ACHN (cell line): Measurements from ENCODE around the gene FAM110A.
"Not testable (repeated sequence)": the region's sequence is repeated elsewhere in the genome, so short reads cannot be mapped to it uniquely, and the experiment has no call there.

Source experiments
- DNase-seq: peaks from one replicate; pipeline ENCODE4 v3.0.0-alpha.2; 2015
- in situ Hi-C: cut with HindIII; loops from 2 replicates; pipeline ENCODE4 v1.10.0; 2017; ENCODE audit warnings: low sequenced_read_pairs, low pct_ligation_motif_present, low pct_unique_long_range_greater_than_20kb

The FAM110A gene

GRCh38 chr20:833450-834150 is at the start of gene FAM110A:
Gene FAM110A (plus strand): TSS chr20:833715. CDS start chr20:844805, 11,090 bp downstream.
- in situ Hi-C loops = no loop called here
- DNase-seq = peak; percentile 86

GRCh38 chr20:787825-788224 is 45.7 kb upstream of the FAM110A start:
- DNase-seq = no peak
- in situ Hi-C loops = no loop called here

GRCh38 chr20:791056-791455 is 42.5 kb upstream of the FAM110A start:
- in situ Hi-C loops = no loop called here
- no peak for DNase-seq

DNA sequence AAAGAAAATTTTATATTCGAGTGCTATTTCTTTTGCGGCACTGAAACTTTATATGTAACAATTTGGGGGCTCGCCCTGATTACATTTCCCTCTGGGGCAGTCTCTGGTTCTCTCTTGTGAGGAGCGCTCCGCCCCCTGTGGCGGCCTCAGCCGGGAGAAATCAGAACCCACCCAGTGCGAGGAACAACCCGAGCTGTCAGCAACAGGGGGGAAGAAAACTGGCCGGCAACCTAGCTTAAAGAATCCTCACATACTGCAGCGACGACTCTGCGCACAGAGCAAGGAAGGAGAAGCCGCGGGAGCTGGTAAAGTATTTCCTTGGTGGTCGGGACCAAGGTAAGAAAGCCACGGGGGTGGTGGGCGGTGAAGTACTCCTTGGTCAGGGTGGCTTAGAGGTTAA is 41.3 kb upstream of the FAM110A start:
- DNase-seq = no peak
- in situ Hi-C loops = no loop called here

DNA sequence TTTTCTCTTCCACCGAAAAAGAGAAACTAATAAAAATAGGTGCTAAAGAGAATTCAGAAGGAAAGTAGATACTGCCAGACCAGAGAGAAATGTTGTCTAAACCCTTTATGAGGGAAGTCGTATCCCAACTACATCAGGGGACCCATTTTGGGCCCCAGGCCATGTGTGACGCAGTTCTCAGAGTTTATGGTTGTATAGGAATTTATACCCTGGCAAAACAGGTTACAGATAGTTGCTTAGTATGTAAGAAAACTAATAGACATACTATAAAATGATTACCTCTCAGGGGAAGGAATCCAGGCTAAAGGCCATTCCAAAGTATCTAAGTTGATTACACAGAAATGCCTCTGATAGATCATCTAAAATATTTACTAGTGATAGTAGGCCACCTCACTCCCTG is 36.6 kb upstream of the FAM110A start:
- DNase-seq = no peak
- in situ Hi-C loops = no loop called here

- in situ Hi-C loops, DNase-seq: not testable (repeated sequence)
Observed at GRCh38 chr20:798746-799145, 34.8 kb upstream of the FAM110A start.

DNA sequence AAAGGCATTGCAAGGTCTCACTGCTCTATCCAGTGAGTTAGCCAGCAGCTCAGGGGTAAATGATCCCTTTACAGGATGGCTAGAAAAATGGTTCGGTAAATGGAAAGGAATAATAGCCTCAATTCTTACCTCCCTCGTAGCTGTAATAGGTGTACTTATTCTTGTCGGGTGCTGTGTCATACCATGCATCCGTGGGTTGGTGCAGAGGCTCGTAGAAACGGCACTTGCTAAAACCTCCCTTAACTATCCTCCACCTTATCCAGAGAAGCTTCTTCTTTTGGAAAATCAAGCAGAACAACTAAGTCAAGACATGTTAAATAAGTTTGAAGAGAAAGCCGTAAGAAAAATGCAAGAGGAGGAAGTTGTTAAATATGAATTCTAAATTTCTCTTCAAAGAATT is 33.5 kb upstream of the FAM110A start:
- in situ Hi-C loops, DNase-seq: not testable (repeated sequence)

DNA sequence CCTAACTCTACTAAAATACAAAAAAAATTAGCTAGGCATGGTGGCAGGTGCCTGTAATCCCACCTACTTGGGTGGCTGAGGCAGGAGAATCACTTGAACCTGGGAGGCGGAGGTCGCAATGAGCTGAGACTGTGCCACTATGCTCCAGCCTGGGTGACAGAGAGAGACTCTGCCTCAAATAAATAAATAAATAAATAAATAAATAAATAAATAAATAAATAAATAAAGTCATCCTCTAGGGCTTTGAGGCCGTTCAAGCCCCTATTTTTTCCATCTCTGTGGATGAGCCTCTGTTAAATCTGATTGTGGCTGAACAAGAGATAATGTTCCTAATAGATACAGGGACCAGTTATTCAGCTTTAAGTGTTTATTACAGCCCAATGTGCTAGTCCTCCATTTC is 31.8 kb upstream of the FAM110A start:
- no peak for DNase-seq
- in situ Hi-C loops = no loop called here

DNA sequence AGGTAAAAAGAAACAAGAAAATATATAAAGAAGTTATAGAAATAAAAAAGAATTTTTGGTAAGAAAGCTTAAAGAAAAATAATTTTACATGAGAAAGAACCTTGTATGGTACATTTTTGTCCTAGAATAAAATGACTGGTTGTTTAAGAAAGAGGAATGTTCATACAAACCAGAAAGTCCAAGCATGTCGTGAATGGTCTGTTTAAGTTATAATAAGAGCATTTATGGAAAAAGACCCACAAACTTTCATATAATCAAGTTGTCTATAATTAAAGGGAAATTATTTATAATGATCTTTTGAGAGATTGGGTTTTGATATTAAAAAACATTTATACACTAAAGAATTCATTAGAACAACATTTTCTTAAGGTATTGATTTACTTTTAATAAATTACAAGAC is 27.8 kb upstream of the FAM110A start:
- in situ Hi-C loops = no loop called here
- peak; percentile 12 for DNase-seq

DNA sequence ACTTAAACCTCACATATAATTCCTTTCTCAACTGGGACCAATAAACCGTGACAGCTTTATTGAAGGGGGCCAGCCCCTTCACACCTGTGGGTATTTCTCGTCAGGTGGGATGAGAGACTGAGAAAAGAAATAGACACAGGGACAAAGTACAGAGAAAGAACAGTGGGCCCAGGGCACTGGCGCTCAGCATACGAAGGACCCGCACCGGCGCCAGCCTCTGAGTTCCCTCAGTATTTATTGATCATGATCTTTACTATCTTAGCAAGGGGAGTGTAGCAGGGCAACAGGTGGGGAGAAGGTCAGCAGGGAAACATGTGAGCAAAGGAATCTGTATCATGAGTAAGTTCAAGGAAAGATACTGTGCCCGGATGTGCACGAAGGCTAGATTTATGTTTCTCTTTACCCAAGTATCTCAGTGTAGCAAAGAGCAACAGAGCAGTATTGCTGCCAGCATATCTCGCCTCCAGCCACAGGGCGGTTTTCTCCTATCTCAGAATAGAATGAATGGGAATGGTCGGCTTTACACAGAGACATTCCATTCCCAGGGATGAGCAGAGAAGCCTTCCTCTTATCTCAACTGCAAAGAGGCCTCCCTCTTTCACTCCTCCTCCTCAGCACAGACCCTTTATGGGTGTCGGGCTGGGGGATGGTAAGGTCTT is 21.6 kb upstream of the FAM110A start:
- DNase-seq, in situ Hi-C loops: not testable (repeated sequence)

DNA sequence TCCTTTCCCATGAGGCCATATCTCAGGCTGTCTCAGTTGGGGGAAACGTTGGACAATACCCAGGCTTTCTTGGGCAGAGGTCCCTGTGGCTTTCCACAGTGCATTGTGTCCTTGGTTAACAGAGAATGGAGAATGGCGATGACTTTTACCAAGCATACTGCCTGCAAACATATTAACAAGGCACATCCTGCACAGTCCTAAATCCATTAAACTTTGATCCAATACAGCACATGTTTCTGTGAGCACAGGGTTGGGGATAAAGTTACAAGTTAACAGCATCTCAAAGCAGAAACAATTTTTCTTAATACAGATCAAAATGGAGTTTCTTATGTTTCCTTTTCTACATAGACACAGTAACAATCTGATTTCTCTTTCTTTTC is 21.1 kb upstream of the FAM110A start:
- DNase-seq, in situ Hi-C loops: not testable (repeated sequence)

- DNase-seq = no peak
- in situ Hi-C loops = no loop called here
Observed at GRCh38 chr20:813390-813789, 20.1 kb upstream of the FAM110A start.

- DNase-seq = no peak
- in situ Hi-C loops = no loop called here
Observed at GRCh38 chr20:815226-815625, 18.3 kb upstream of the FAM110A start.

- DNase-seq = peak; percentile 50
- in situ Hi-C loops = no loop called here
Observed at GRCh38 chr20:815914-816606, 17.5 kb upstream of the FAM110A start.

- no peak for DNase-seq
- in situ Hi-C loops = no loop called here
Observed at GRCh38 chr20:818001-818664, 15.4 kb upstream of the FAM110A start.

GRCh38 chr20:819680-820322 is 13.7 kb upstream of the FAM110A start:
- in situ Hi-C loops = no loop called here

DNA sequence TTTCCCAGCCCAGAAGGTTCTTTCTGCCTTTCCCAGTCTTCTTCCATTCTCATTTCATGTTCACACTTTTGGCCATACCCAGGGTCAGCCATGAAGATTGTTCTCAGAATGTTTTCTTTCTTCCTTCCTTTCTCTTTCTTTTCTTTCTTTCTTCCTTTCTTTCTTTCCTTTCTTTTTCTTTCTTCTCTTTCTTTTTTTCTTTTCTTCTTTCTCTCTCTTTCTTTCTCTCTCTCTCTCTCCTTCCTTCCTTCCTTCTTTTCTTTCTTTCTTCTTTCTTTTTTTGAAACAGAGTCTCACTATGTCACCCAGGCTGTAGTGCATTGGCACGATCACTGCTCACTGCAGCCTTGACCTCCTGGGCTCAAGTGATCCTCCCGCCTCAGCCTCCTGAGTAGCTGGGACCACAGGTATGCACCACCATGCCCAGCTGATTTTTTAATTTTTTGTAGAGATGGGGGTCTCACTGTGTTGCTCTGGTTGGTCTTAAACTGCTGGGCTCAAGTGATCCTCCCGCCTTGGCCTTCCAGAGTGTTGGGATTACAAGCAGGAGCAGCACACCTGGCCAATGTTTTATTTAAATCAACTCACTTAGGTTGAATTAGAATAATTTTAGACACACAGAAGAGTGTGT is 13.1 kb upstream of the FAM110A start:
- in situ Hi-C loops = no loop called here
- no peak for DNase-seq

More at GRCh38 chr20:819680-820322, 13.7 kb upstream of the FAM110A start:
- DNase-seq = no peak

DNA sequence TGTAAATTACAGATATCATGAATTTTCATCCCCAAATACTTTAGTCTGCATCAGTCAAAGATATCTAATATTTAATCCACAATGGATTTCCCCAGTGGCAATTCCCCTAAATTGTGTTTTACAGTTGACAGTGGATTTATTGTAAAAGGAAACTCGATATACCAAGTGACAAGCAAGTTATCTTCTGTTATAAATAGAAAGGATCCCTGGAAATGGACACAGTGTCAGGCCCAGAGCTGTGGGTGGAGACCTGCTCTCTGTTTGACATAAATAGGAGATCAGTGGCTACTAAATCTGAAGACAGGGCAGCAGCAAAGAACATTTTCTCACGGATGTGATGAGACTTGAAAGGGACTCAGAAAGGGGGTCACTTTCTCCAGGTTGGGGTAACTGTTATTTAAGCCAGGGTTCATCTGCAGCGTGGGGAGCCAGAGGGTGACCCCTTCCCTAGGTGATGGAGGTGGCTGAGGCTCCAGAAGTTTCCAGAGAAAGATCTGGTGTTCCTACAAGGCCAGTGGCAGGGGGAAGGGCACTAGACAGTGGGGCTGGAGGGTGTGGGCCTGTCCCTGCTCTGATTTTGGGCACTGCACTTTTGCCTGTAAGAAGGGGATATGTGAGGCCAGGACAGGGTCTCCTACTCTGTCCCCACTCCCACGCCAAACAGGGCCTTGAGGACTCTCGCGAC is 12.3 kb upstream of the FAM110A start:
- no peak for DNase-seq
- in situ Hi-C loops = no loop called here
